ENCODE results near the gene NAA38. TPM values are rescaled to one million over a fixed set of nuclear protein-coding genes. Genes with fewer than 3 reads are reported as not detected.
"Not testable (repeated sequence)": the region's sequence is repeated elsewhere in the genome, so short reads cannot be mapped to it uniquely, and the experiment has no call there.

NAA38 gene
- total RNA-seq, 1 donor from 2014 or later, result 105 TPM

DNA sequence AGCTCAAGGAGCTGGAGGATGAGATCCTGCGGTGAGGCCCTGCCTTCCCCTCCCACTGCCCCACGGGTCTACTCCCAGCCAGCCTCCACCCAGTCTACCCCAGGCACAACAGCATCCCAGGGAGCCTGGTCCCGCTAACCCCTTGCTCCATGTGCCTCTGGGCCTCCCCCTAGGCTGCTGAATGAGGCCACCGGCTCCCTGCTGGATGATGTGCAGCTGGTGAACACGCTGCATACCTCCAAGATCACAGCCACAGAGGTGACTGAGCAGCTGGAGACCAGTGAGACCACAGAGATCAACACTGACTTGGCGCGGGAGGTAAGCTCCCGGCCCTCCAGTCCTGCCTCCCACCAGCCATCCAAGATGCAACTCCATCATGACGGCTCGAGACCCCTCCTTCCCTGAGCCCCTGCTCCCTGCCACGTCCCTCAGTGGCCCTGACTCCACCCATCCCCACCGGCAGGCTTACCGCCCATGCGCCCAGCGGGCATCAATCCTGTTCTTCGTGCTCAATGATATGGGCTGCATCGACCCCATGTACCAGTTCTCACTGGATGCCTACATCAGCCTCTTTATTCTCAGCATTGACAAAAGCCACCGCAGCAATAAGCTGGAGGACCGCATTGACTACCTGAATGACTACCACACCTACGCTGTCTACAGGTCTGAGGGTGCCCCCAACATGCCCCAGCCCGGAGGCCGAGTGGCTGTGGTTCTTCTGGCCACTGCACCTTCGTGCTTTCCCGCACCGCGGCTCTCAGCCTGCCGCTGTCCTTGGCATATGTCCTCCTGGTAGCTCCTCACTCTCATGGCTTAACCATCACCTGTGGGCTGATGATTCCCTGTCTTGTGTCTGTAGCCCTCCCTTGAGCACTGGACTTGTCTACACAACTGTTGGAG is 38.4 kb downstream of the NAA38 start:
- DNase-seq (ENCODE audit: missing footprints) (no peak), ATAC-seq (no peak)
- intact Hi-C loops (cut with DNase I), result no loop called here

DNA sequence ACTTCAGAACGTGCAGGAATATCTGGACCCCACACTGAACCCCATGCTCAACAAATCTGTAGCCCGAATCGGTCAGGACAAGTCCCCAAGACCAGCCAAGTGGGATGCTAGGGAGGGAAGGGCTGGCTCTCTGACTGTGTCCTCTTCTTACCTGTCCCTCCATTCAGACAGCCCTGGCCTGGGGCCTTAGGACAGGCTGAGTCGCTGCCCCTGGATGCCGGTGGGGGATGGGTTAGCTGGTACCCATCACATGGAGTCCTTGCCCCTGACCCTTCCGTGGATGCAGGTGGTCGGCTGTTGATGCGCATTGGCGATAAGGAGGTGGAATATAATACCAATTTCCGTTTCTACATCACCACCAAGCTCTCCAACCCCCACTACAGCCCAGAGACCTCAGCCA is 39.3 kb downstream of the NAA38 start:
- intact Hi-C loops (cut with DNase I), result no loop called here
- no peak for DNase-seq (ENCODE audit: missing footprints)
- no peak for ATAC-seq

DNA sequence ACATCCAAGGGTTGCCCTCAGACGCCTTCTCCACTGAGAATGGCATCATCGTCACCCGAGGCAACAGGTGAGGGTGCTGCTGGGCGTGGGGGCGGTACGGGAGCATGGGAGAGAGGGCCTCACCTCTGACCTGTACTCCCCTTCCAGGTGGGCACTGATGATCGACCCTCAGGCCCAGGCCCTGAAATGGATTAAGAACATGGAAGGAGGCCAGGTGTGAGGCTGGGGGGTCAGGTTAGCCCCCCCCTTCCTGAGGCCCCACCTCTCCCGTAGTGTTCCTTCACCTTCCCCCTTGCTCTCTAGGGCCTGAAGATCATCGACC is 39.8 kb downstream of the NAA38 start:
- no peak for DNase-seq (ENCODE audit: missing footprints)
- ATAC-seq, result no peak
- intact Hi-C loops (cut with DNase I), result no loop called here

DNA sequence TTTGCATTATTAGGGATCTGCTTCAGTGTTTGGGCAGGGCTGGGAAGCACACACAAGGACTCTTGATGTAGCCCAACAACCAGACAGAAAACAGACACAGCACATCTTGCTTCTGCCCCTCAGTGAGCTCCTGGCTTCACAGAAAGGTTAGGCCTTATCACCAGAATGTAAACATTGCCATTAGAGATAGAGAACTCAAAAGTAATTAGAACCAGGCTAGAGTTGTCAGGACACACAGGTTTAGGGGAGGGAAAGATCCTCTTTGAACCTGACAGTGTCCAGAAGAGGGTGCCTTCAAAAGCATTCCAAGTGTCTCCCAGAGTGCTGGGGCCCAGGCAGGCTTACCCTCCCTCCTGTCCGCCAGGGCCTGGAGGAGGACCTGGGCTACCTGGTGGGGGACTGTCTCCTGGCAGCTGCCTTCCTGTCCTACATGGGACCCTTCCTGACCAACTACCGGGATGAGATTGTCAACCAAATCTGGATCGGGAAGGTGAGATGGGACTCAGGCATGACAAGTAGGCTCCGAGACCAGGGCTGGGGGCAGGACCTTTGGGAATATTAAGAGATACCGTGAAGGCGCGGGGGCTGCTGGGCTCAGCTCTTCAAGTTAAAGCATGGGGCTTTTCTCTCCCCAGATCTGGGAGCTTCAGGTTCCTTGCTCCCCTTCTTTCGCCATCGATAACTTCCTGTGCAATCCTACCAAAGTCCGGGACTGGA is 40.3 kb downstream of the NAA38 start:
- no peak for ATAC-seq
- intact Hi-C loops (cut with DNase I), result no loop called here

DNA sequence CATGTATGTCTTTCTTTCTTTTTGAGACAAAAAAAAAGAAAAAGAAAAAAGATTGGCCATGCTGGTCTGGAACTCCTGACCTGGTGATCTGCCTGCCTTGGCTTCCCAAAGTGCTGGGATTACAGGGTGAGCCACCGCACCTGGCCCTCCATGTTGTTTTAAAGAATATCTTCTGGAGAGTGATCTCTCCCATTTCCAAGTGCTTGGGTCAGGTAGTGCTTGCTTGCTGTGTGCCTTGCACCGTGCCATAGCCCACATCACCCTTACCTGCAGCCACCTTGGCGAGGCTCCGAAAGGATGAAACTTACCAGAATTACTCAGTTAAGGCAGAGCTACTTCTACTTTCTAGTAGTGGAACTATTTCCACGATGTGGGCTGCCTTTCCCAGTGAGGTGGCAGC is 42.4 kb downstream of the NAA38 start:
- no peak for DNase-seq (ENCODE audit: missing footprints)
- intact Hi-C loops (cut with DNase I), result no loop called here

More for the DNA sequence above, 40.3 kb downstream of the NAA38 start:
- DNase-seq (ENCODE audit: missing footprints), result no peak

DNA sequence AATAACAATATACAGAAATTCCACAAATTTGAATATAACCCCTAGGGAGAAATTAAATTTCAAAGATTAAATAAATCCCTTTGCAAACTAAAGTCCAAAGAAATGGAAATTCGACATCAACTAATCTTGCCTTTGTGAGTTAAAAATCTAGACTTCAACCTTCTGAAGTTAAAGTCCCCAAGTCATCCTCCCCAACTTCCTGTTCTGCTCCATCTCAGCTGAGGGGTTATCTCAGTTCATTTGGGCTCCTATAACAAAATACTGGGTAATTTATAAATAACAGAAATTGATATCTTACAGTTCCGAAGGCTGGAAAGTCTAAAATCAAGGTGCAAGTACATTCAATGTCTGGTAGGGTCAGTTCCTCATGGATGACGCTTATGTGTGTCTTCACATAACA is 46.1 kb downstream of the NAA38 start:
- intact Hi-C loops (cut with DNase I), result no loop called here
- ATAC-seq, result no peak
- DNase-seq (ENCODE audit: missing footprints), result no peak

More for the DNA sequence above, 42.4 kb downstream of the NAA38 start:
- no peak for ATAC-seq

DNA sequence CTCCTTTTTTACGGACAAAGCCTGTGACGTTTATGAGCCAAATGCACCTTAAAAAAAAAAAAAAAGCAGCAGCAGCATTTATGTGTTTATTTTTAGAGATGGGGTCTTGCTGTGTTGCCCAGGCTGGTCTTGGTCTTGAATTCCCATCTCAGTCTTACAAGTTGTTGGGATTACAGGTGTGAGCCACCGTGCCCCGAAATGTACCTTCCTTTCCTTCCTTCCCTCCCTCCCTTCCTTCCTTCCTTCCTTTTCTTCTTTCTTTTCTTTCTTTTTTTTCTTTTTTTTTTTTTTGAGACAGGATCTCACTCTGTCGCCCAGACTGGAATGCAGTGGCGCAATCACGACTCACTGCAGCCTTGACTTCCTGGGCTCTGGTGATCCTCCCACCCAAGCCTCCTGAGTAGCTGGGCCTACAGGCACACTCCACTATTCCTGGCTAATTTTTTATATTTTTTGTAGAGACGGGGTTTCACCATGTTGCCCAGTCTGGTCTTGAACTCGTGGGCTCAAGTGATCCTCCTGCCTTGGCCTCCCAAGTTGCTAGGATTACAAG is 47.5 kb downstream of the NAA38 start:
- intact Hi-C loops (cut with DNase I); DNase-seq (ENCODE audit: missing footprints); ATAC-seq: not testable (repeated sequence)

DNA sequence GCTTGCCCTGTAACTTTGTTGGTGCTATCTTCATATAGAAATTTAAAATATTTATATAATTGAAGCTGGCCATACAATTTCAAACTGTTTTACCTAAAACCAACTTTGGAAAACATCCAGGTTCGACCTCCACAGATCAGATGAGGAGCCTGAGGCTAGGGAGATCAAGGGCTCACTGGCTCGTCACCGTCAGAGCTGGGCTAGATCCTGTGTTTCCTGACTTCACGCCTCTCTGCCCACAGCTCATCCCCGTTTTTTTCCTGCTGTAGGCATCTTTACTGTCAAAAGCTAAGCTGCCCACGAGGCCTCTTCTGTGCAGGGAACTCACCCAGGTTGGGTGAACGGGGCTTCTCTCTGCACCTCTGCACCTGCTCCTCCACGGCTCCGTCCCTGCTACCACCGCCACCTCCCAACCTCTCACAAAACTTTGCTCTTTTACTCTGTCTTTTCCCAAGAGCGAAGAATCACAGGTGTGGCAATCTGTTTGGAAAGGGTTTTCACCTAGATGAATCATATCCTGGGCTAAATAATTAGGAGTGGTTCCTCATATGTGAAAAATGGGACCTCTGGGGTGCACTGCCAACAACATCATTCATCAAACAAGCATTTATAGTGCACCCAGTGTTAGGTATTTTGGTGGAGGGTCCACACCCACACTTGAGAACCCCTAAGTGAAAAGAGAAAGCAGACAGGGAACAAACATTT is 48.1 kb downstream of the NAA38 start:
- intact Hi-C loops (cut with DNase I), result no loop called here
- DNase-seq (ENCODE audit: missing footprints), result no peak
- ATAC-seq, result no peak

DNA sequence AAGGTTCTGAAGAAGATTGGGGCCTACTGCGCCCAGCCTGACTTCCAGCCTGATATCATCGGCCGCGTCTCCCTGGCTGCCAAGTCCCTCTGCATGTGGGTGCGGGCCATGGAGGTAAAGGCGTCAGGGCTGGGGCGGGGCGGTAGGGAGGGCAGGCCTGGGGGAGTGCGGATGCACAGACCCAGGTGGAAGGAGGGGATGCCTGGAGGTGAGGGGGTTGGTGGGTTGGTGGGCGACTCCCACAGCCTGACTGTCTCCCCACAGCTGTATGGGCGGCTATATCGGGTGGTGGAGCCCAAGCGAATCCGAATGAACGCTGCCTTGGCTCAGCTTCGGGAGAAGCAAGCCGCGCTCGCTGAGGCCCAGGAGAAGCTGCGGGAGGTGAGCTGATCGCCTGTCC is 50.2 kb downstream of the NAA38 start:
- DNase-seq (ENCODE audit: missing footprints) (no peak), ATAC-seq (no peak)
- intact Hi-C loops (cut with DNase I), result no loop called here

Other genes starting within 250 kb of the NAA38 start
- gene FXR2, start 242.7 kb downstream of the NAA38 start, total RNA-seq, result 103 TPM
- 78.9 TPM for gene SAT2, start 229.7 kb downstream of the NAA38 start, total RNA-seq
- gene SHBG, start 227.4 kb downstream of the NAA38 start, total RNA-seq, result 0.35 TPM
- 3.8 TPM for gene ATP1B2, start 206.6 kb downstream of the NAA38 start, total RNA-seq
- 15.4 TPM for gene TP53, start 170.1 kb downstream of the NAA38 start, total RNA-seq
- gene WRAP53, start 169.1 kb downstream of the NAA38 start, total RNA-seq, result 5.6 TPM
- gene EFNB3, start 152.4 kb downstream of the NAA38 start, total RNA-seq, result 0.11 TPM
- not detected for gene DNAH2, start 139.8 kb downstream of the NAA38 start, total RNA-seq
- gene KDM6B, start 23.3 kb downstream of the NAA38 start, total RNA-seq, result 25.0 TPM
- gene TMEM88, start 2.5 kb downstream of the NAA38 start, total RNA-seq, result 35.4 TPM
- gene CYB5D1, start 444 bp upstream of the NAA38 start, total RNA-seq, result 21.7 TPM
- gene CHD3, start 31.2 kb upstream of the NAA38 start, total RNA-seq, result 18.0 TPM
- gene RNF227, start 58.7 kb upstream of the NAA38 start, total RNA-seq, result 0.70 TPM
- gene KCNAB3, start 72.3 kb upstream of the NAA38 start, total RNA-seq, result 0.32 TPM
- 118 TPM for gene TRAPPC1, start 74.4 kb upstream of the NAA38 start, total RNA-seq
- gene CNTROB, start 74.6 kb upstream of the NAA38 start, total RNA-seq, result 9.6 TPM
- 0.35 TPM for gene GUCY2D, start 145.1 kb upstream of the NAA38 start, total RNA-seq
- 0.16 TPM for gene ALOX15B, start 181.5 kb upstream of the NAA38 start, total RNA-seq
- gene ALOX12B, start 230.2 kb upstream of the NAA38 start, total RNA-seq, result not detected